ENCODE data around the gene COASY.

- TF ChIP-seq YY1 (IDR thresholded peaks at IDR 0.05; ENCODE audit: insufficient read depth, insufficient read length) (no peak), ZNF274 (IDR thresholded peaks at IDR 0.05; ENCODE audit: low read depth, low read length) (no peak), SUZ12 (IDR thresholded peaks at IDR 0.05; ENCODE audit: extremely low read depth, insufficient read depth, insufficient read length) (no peak)
Observed at GRCh38 chr17:42526031-42526444, 35.9 kb upstream of the COASY start.
